Ammon's horn (tissue), 1 donor: ENCODE data around the gene PCSK2.
A peak's percentile ranks its signal among the peaks of the same experiment; 100 is the strongest.
"Not testable (repeated sequence)": the region's sequence is repeated elsewhere in the genome, so short reads cannot be mapped to it uniquely, and the experiment has no call there.

Experiments
- DNase-seq: peaks from one replicate; pipeline ENCODE4 v3.0.0-alpha.2; 2016; ENCODE audit warnings: low spot score

Gene PCSK2

GRCh38 chr20:17226410-17227218, at the start of gene PCSK2:
Gene PCSK2 (plus strand): TSS chr20:17227040. CDS start chr20:17227306, 266 bp downstream.
- DNase-seq, result peak; percentile 87

GRCh38 chr20:17177341-17177740, 49.5 kb upstream of the PCSK2 start:
- no peak for DNase-seq

GRCh38 chr20:17179840-17180239, 47.0 kb upstream of the PCSK2 start:
- no peak for DNase-seq

- DNase-seq, result no peak
Measured at GRCh38 chr20:17189976-17190695, 36.7 kb upstream of the PCSK2 start.

- DNase-seq, result no peak
Measured at GRCh38 chr20:17197041-17197440, 29.8 kb upstream of the PCSK2 start.

- DNase-seq, result no peak
Measured at GRCh38 chr20:17202030-17202429, 24.8 kb upstream of the PCSK2 start.

GRCh38 chr20:17202673-17203072, 24.2 kb upstream of the PCSK2 start:
- DNase-seq, result no peak

- no peak for DNase-seq
Measured at GRCh38 chr20:17205084-17205813, 21.6 kb upstream of the PCSK2 start.

- no peak for DNase-seq
Measured at GRCh38 chr20:17210387-17210786, 16.5 kb upstream of the PCSK2 start.

GRCh38 chr20:17210983-17211382, 15.9 kb upstream of the PCSK2 start:
- DNase-seq, result no peak

- DNase-seq, result no peak
Measured at GRCh38 chr20:17215167-17215566, 11.7 kb upstream of the PCSK2 start.

- DNase-seq, result not testable (repeated sequence)
Measured at GRCh38 chr20:17219856-17220255, 7.0 kb upstream of the PCSK2 start.

- DNase-seq, result no peak
Measured at GRCh38 chr20:17223553-17223952, 3.3 kb upstream of the PCSK2 start.

GRCh38 chr20:17225851-17226409, 910 bp upstream of the PCSK2 start:
- no peak for DNase-seq

- peak; percentile 30 for DNase-seq
Measured at GRCh38 chr20:17227219-17227575, 357 bp downstream of the PCSK2 start.

GRCh38 chr20:17227669-17228623, 1.1 kb downstream of the PCSK2 start:
- DNase-seq, result no peak

- no peak for DNase-seq
Measured at GRCh38 chr20:17228624-17229061, 1.8 kb downstream of the PCSK2 start.

- DNase-seq, result no peak
Measured at GRCh38 chr20:17229256-17229655, 2.4 kb downstream of the PCSK2 start.

- DNase-seq, result no peak
Measured at GRCh38 chr20:17233626-17234025, 6.8 kb downstream of the PCSK2 start.

- DNase-seq, result no peak
Measured at GRCh38 chr20:17236766-17237165, 9.9 kb downstream of the PCSK2 start.

GRCh38 chr20:17248224-17248623, 21.4 kb downstream of the PCSK2 start:
- DNase-seq, result no peak
